ENCODE data around the gene C12orf60.

- TF ChIP-seq YY1 (IDR thresholded peaks at IDR 0.05; ENCODE audit: insufficient read depth, insufficient read length) (no peak), ZNF274 (IDR thresholded peaks at IDR 0.05; ENCODE audit: low read depth, low read length) (no peak)
Measured at GRCh38 chr12:14784471-14784870, 19.0 kb upstream of the C12orf60 start.
